ENCODE data around the gene GPI.
A peak's percentile ranks its signal among the peaks of the same experiment; 100 is the strongest.

GPI gene

GRCh38 chr19:34364830-34365462, at the start of gene GPI:
TSS of gene GPI (plus strand) at chr19:34365196. CDS start at chr19:34365267, 71 bp downstream.
- no peaks in the 10 kb centered on the region for H3K27me3 ChIP-seq (ENCODE audit: control insufficient read depth, insufficient read depth, low read length)
- H3K9me3 ChIP-seq (ENCODE audit: control insufficient read depth, insufficient read depth, low read length), result no peaks in the 10 kb centered on the region
- H3K27ac ChIP-seq (ENCODE audit: low read depth, low read length), result peak within 1 kb of the TSS; percentile 49
- H3K36me3 ChIP-seq (ENCODE audit: control insufficient read depth, insufficient read depth, low read length), result peaks cover 39% of the 10 kb centered on the region
- peak within 1 kb of the TSS; percentile 86 for H3K4me3 ChIP-seq (ENCODE audit: low read depth, low read length)
- H3K9ac ChIP-seq (ENCODE audit: low read depth, low read length), result peak within 1 kb of the TSS; percentile 67
- peaks cover 11% of the 10 kb centered on the region for H3K4me1 ChIP-seq (ENCODE audit: control insufficient read depth, insufficient read depth, low read length)

- Histone ChIP-seq H3K4me1 (ENCODE audit: control insufficient read depth, insufficient read depth, low read length) (no peaks in the 10 kb centered on the region; the same call in 1 of the 2 replicates), H3K27me3 (ENCODE audit: control insufficient read depth, insufficient read depth, low read length) (no peaks in the 10 kb centered on the region), H3K27ac (ENCODE audit: low read depth, low read length) (no peak overlapping the region), H3K9ac (ENCODE audit: low read depth, low read length) (no peak overlapping the region), H3K4me3 (ENCODE audit: low read depth, low read length) (no peak overlapping the region), H3K36me3 (ENCODE audit: control insufficient read depth, insufficient read depth, low read length) (no peaks in the 10 kb centered on the region; the same call in 1 of the 2 replicates), H3K9me3 (ENCODE audit: control insufficient read depth, insufficient read depth, low read length) (no peaks in the 10 kb centered on the region)
These were observed 48.7 kb upstream of the GPI start for GRCh38 chr19:34316247-34316646.

GRCh38 chr19:34316741-34317301, 48.2 kb upstream of the GPI start:
- H3K36me3 ChIP-seq (ENCODE audit: control insufficient read depth, insufficient read depth, low read length), result peaks cover 3% of the 10 kb centered on the region; the same call in 1 of the 2 replicates
- no peak overlapping the region for H3K9ac ChIP-seq (ENCODE audit: low read depth, low read length)
- H3K9me3 ChIP-seq (ENCODE audit: control insufficient read depth, insufficient read depth, low read length), result no peaks in the 10 kb centered on the region
- H3K27ac ChIP-seq (ENCODE audit: low read depth, low read length), result no peak overlapping the region
- H3K4me1 ChIP-seq (ENCODE audit: control insufficient read depth, insufficient read depth, low read length), result no peaks in the 10 kb centered on the region; the same call in 1 of the 2 replicates
- no peaks in the 10 kb centered on the region for H3K27me3 ChIP-seq (ENCODE audit: control insufficient read depth, insufficient read depth, low read length)
- H3K4me3 ChIP-seq (ENCODE audit: low read depth, low read length), result no peak overlapping the region

- Histone ChIP-seq H3K9me3 (ENCODE audit: control insufficient read depth, insufficient read depth, low read length) (no peaks in the 10 kb centered on the region), H3K4me1 (ENCODE audit: control insufficient read depth, insufficient read depth, low read length) (no peaks in the 10 kb centered on the region; the same call in 1 of the 2 replicates), H3K27ac (ENCODE audit: low read depth, low read length) (no peak overlapping the region), H3K27me3 (ENCODE audit: control insufficient read depth, insufficient read depth, low read length) (no peaks in the 10 kb centered on the region), H3K4me3 (ENCODE audit: low read depth, low read length) (no peak overlapping the region), H3K9ac (ENCODE audit: low read depth, low read length) (no peak overlapping the region), H3K36me3 (ENCODE audit: control insufficient read depth, insufficient read depth, low read length) (peaks cover 3% of the 10 kb centered on the region; the same call in 1 of the 2 replicates)
These were observed 47.6 kb upstream of the GPI start for GRCh38 chr19:34317311-34317927.

- no peaks in the 10 kb centered on the region for H3K27me3 ChIP-seq (ENCODE audit: control insufficient read depth, insufficient read depth, low read length)
- no peak overlapping the region for H3K27ac ChIP-seq (ENCODE audit: low read depth, low read length)
- H3K4me3 ChIP-seq (ENCODE audit: low read depth, low read length), result no peak overlapping the region
- no peaks in the 10 kb centered on the region for H3K9me3 ChIP-seq (ENCODE audit: control insufficient read depth, insufficient read depth, low read length)
- no peak overlapping the region for H3K9ac ChIP-seq (ENCODE audit: low read depth, low read length)
- peaks cover 9% of the 10 kb centered on the region for H3K4me1 ChIP-seq (ENCODE audit: control insufficient read depth, insufficient read depth, low read length)
- peaks cover 3% of the 10 kb centered on the region; the same call in 1 of the 2 replicates for H3K36me3 ChIP-seq (ENCODE audit: control insufficient read depth, insufficient read depth, low read length)
These were observed 45.8 kb upstream of the GPI start for GRCh38 chr19:34319230-34319585.

GRCh38 chr19:34319785-34320184, 45.2 kb upstream of the GPI start:
- H3K9ac ChIP-seq (ENCODE audit: low read depth, low read length), result no peak overlapping the region
- H3K27ac ChIP-seq (ENCODE audit: low read depth, low read length), result no peak overlapping the region
- H3K27me3 ChIP-seq (ENCODE audit: control insufficient read depth, insufficient read depth, low read length), result no peaks in the 10 kb centered on the region

GRCh38 chr19:34320277-34320676, 44.7 kb upstream of the GPI start:
- peaks cover 3% of the 10 kb centered on the region; the same call in 1 of the 2 replicates for H3K36me3 ChIP-seq (ENCODE audit: control insufficient read depth, insufficient read depth, low read length)
- no peaks in the 10 kb centered on the region for H3K27me3 ChIP-seq (ENCODE audit: control insufficient read depth, insufficient read depth, low read length)
- H3K9me3 ChIP-seq (ENCODE audit: control insufficient read depth, insufficient read depth, low read length), result no peaks in the 10 kb centered on the region
- H3K9ac ChIP-seq (ENCODE audit: low read depth, low read length), result no peak overlapping the region
- H3K4me1 ChIP-seq (ENCODE audit: control insufficient read depth, insufficient read depth, low read length), result peaks cover 9% of the 10 kb centered on the region
- no peak overlapping the region for H3K27ac ChIP-seq (ENCODE audit: low read depth, low read length)
- H3K4me3 ChIP-seq (ENCODE audit: low read depth, low read length), result no peak overlapping the region

More at GRCh38 chr19:34319785-34320184, 45.2 kb upstream of the GPI start:
- Histone ChIP-seq H3K36me3 (ENCODE audit: control insufficient read depth, insufficient read depth, low read length) (peaks cover 3% of the 10 kb centered on the region; the same call in 1 of the 2 replicates), H3K9me3 (ENCODE audit: control insufficient read depth, insufficient read depth, low read length) (no peaks in the 10 kb centered on the region), H3K4me3 (ENCODE audit: low read depth, low read length) (no peak overlapping the region), H3K4me1 (ENCODE audit: control insufficient read depth, insufficient read depth, low read length) (peaks cover 9% of the 10 kb centered on the region)

GRCh38 chr19:34321735-34322134, 43.3 kb upstream of the GPI start:
- H3K27ac ChIP-seq (ENCODE audit: low read depth, low read length), result no peak overlapping the region
- no peak overlapping the region for H3K4me3 ChIP-seq (ENCODE audit: low read depth, low read length)
- H3K4me1 ChIP-seq (ENCODE audit: control insufficient read depth, insufficient read depth, low read length), result peaks cover 9% of the 10 kb centered on the region
- H3K36me3 ChIP-seq (ENCODE audit: control insufficient read depth, insufficient read depth, low read length), result peaks cover 3% of the 10 kb centered on the region; the same call in 1 of the 2 replicates
- H3K9ac ChIP-seq (ENCODE audit: low read depth, low read length), result no peak overlapping the region
- no peaks in the 10 kb centered on the region for H3K9me3 ChIP-seq (ENCODE audit: control insufficient read depth, insufficient read depth, low read length)
- H3K27me3 ChIP-seq (ENCODE audit: control insufficient read depth, insufficient read depth, low read length), result no peaks in the 10 kb centered on the region

- no peak overlapping the region for H3K9ac ChIP-seq (ENCODE audit: low read depth, low read length)
- H3K9me3 ChIP-seq (ENCODE audit: control insufficient read depth, insufficient read depth, low read length), result no peaks in the 10 kb centered on the region
- peaks cover 9% of the 10 kb centered on the region for H3K4me1 ChIP-seq (ENCODE audit: control insufficient read depth, insufficient read depth, low read length)
- no peaks in the 10 kb centered on the region for H3K27me3 ChIP-seq (ENCODE audit: control insufficient read depth, insufficient read depth, low read length)
- peak overlapping the region; percentile 46 for H3K27ac ChIP-seq (ENCODE audit: low read depth, low read length)
- H3K4me3 ChIP-seq (ENCODE audit: low read depth, low read length), result no peak overlapping the region
- peaks cover 14% of the 10 kb centered on the region for H3K36me3 ChIP-seq (ENCODE audit: control insufficient read depth, insufficient read depth, low read length)
These were observed 41.4 kb upstream of the GPI start for GRCh38 chr19:34323433-34324204.

GRCh38 chr19:34324320-34324719, 40.7 kb upstream of the GPI start:
- Histone ChIP-seq H3K4me3 (ENCODE audit: low read depth, low read length) (no peak overlapping the region), H3K36me3 (ENCODE audit: control insufficient read depth, insufficient read depth, low read length) (peaks cover 21% of the 10 kb centered on the region), H3K9me3 (ENCODE audit: control insufficient read depth, insufficient read depth, low read length) (no peaks in the 10 kb centered on the region), H3K27me3 (ENCODE audit: control insufficient read depth, insufficient read depth, low read length) (no peaks in the 10 kb centered on the region), H3K9ac (ENCODE audit: low read depth, low read length) (no peak overlapping the region), H3K4me1 (ENCODE audit: control insufficient read depth, insufficient read depth, low read length) (peaks cover 9% of the 10 kb centered on the region), H3K27ac (ENCODE audit: low read depth, low read length) (no peak overlapping the region)

All from HUES48 (cell line).